Islet precursor cell (in vitro differentiated cells): Measurements from ENCODE around the gene TCAIM.
"Not testable (repeated sequence)": the region's sequence is repeated elsewhere in the genome, so short reads cannot be mapped to it uniquely, and the experiment has no call there.

Experiments used
- DNase-seq: peaks from one replicate; pipeline ENCODE4 v3.0.0-alpha.2; 2018

The TCAIM gene

GRCh38 chr3:44346590-44346989 is 8.0 kb downstream of the TCAIM start:
- not testable (repeated sequence) for DNase-seq

GRCh38 chr3:44348993-44349392 is 10.4 kb downstream of the TCAIM start:
- no peak for DNase-seq

DNA sequence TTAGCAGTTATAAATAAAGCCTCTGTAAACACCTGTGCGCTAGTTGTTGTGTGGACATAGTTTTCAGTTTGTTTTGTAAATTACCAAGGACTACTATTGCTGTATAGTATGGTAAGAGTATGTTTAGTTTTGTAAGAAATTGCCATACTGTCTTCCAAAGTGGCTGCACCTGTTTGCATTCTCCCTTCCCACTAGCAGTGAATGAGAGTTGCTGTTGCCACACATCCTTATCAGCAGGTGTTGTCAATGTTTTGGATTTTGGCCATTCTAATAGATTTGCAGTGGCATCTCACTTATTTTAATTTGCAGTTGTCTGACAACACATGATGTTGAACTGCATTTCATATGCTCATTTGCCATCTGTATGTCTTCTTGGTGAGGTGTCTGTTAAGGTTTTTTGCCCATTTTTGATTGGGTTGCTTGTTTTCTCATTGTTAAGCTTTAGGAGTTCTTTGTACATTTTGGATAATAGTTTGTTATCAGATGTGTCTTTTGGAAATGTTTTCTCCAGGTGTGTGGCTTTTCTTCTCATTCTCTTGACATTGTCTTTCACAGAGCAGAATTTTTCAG is 14.9 kb downstream of the TCAIM start:
- no peak for DNase-seq

- no peak for DNase-seq
These were observed 16.9 kb downstream of the TCAIM start for GRCh38 chr3:44355362-44356033.

GRCh38 chr3:44359146-44359751 is 20.7 kb downstream of the TCAIM start:
- peak; percentile 96 for DNase-seq

- DNase-seq: no peak
These were observed 25.0 kb downstream of the TCAIM start for GRCh38 chr3:44363591-44363990.

GRCh38 chr3:44365952-44366351 is 27.4 kb downstream of the TCAIM start:
- DNase-seq: no peak

DNA sequence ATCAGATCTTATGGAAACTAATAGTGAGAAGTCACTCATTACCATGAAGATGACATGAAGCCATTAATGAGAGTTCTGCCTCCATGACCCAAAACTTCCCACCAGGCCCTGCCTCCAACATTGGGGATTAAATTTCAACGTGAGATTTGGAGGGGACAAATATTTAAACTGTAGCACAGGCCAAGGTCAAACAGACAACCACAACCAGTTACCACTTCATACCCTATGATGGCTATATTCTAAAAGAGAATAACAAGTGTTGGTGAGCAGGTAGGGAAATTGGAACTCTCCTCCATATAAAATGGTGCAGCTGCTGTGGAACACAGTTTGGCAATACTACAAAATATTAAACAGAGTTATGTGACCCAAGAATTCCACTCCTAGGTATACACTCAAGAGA is 36.9 kb downstream of the TCAIM start:
- no peak for DNase-seq

DNA sequence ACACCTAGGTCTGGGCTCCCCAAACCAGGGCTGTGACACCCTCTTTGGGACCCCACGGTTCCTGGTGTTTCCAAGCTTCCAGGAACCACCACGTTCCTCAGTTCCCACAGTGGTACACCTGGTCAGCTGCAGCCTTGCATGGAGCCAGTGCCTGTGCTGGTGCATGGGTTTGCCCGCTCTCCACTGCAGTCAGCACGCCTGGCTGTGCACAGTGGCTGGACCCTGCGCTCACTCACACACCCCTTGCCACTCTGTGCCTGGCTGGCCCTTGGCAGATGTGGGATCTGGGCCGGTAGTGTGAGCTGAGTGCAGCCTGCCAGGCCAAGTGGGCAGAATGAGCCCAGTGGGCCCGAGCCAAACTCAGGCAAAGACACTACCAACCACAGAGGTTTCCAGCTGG is 48.8 kb downstream of the TCAIM start:
- no peak for DNase-seq

DNA sequence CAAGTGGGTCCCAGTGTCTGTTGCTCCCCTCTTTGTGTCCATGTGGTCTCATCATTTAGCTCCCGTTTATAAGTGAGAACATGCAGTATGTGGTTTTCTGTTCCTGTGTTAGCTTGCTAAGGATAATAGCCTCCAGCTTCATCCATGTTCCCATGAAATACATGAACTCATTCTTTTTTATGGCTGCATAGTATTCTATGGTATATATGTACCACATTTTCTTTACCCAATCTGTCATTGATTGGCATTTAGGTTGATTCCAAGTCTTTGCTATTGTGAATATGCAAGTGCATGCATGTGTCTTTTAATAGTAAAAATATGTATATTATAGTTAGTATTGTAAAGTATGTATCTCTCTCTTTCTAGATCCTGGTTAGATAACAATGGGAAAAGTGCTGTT is 53.9 kb downstream of the TCAIM start:
- no peak for DNase-seq

DNA sequence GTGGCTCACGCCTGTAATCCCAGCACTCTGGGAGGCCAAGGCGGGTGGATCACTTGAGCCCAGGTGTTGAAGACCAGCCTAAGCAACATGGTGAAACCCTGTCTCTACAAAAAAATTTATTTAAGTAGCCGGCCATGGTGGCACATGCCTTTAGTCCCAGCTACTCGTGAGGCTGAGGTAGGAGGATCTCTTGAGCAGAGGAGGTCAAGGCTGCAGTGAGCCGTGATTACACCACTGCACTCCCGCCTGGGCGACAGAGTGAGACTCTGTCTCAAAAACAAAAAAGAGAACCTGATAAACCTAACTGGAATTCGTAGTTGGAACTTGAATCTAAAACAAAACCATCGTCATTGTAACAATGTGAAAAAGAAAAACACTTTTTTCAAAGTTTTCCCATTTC is 57.1 kb downstream of the TCAIM start:
- DNase-seq: no peak

DNA sequence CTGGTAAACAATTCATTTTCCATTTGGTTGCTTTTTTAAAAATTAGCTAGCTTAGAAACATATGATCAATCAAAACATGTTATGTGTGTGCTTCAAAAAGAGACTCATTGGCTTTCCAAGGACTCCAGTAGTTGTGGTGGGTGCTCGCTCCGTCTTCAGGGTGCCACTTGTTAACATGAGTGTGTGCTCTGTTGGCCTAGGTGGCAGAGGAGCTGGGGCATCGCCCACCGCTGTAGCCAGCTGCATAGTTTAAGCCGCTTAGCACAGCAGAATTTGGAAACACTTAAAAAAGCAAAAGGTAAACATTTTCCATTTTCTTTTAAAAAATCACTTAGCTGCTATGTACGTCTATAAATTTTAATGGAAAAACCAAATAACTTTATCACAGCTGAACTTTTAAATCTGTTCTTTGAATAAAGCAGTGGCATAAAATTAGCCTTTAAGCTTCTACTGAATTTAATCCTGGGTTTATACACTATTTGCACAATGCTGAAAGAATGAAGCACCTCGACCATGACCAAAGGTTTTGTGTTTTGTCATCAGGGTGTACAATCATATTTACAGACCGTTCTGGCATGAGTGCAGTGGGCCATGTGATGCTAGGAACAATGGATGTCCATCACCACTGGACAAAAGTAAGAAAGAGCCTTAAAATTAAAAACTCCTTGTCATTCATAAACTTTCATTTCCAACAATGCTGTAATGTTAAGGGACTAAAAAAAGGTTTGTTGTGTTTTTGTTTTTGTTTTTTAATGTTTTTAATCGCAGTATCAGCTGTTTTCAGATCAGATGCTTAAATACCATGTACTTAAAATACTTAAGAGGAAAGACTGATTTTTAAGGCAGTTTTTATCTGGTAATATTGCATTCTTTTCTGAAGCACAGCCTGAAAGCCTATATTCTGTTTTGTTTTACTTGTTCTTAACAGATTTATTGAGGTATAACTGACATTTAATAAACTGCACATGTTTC is 57.9 kb downstream of the TCAIM start:
- DNase-seq: no peak

DNA sequence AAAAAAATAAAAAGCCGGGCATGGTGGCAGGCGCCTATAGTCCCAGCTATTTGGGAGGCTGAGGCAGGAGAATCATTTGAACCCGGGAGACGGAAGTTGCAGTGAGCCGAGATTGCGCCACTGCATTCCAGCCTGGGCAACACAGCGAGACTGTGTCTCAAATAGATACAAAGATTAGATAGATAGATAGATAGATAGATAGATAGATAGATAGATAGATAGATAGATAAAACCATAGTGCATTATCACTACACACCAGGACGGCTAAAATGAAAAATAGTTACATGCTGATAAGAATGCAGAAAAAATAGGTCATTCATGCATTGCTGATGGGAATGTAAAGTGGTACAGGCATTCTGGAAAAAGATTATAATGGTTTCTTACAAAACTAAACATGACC is 59.7 kb downstream of the TCAIM start:
- DNase-seq: not testable (repeated sequence)

GRCh38 chr3:44398853-44399252 is 60.3 kb downstream of the TCAIM start:
- DNase-seq: no peak

GRCh38 chr3:44400771-44401170 is 62.2 kb downstream of the TCAIM start:
- no peak for DNase-seq

DNA sequence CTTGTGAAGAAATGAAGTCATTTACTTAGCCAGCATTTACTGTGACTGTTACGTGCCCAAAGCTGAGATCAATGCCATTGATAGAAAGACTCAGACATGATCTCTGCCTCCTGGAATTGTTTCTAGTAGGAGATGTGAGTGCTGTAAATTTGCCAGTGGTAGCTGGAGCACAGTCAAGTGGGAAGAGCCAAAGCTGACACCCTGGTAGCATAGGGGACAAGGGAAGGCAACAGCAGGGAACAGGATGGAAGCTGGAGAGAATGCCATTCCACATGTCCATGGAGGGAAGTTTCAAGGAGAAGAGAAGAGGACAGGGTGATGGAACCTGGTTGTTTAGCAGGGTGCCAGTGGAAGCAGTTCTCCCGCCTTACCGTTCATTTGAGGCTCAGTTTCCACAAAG is 64.0 kb downstream of the TCAIM start:
- DNase-seq: no peak

DNA sequence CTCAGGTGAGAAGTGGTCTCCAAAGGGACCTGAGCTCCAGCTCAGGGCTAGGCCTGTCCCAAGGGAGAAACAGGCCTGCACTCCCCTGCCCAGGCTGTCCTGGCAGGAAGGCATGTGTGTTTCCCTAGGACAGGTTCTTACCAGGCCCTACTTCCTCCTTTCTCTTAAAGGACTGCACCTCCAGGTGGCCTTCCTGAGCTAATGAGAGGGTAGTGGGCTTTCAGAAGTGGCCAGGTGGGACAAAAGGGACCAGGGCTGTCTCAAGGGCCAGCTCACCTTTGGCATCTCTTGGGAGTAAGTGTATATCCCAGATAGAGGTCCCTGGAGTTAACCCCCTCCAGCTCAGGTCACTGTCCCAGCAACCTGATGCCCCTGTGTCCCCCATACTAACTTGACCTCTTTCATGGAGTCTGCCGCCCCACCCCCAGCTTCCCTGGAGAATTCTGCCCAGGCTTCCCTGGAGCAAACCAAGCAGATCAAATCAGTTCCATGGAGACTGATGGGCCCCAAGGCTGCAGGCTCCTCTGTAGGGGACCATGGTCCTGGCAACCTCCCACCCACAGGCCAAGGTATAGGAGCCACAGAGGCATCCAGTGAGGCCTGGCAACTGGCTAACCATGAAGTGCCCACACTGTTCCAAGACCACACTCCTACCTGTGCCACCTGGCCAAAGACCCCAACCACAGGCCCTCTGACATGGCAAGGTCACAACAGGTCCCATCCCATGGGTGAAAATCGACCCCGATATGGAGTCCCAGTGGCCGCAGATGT is 71.3 kb downstream of the TCAIM start:
- no peak for DNase-seq

DNA sequence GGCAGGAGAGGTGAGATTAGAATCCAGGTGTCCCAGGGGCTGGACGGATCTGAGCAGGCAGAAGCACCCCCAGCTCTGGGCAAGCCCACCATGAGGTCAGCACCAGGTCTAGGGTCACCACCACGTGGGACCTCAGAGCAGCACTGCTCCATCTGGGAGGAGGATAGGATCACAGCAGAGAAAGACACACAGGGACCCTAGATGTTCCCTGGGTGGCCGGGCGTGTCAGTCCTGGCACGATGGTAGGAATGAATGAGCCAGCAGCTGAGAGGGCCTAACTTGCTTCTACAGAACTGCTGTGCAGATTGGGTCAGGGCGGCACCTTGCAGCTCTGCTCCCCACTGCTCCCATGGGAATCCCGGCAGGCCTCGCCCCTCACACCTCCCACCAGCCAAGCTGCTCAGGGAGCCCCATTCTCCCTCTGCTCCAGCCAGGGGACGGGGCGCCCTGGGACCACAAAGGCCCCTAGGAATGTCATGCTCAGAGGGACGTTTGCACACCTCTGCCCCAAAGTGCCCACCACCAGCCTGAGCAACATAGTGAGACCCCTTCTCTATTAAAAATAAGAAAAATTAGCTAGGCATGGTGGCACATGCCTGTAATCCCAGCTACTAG is 72.6 kb downstream of the TCAIM start:
- no peak for DNase-seq

DNA sequence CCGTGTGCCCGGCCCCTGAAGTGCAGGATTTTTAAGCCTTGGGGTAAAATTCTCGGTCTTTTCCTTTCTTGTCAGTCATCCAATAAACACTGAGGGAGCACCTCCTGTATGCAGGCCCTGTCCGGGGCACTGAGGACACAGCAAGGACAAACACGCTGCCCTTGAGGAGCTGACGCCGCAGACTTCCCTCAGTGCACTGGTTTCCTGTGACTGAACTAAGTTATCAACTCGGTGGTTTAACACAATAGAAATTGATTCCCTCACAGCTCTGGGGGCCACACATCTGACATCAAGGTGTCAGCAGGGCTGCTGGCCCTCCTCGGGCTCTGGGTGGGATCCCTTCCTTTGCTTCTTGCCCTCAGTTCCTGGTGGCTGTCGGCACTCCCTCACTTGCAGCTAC is 73.8 kb downstream of the TCAIM start:
- peak; percentile 43 for DNase-seq

DNA sequence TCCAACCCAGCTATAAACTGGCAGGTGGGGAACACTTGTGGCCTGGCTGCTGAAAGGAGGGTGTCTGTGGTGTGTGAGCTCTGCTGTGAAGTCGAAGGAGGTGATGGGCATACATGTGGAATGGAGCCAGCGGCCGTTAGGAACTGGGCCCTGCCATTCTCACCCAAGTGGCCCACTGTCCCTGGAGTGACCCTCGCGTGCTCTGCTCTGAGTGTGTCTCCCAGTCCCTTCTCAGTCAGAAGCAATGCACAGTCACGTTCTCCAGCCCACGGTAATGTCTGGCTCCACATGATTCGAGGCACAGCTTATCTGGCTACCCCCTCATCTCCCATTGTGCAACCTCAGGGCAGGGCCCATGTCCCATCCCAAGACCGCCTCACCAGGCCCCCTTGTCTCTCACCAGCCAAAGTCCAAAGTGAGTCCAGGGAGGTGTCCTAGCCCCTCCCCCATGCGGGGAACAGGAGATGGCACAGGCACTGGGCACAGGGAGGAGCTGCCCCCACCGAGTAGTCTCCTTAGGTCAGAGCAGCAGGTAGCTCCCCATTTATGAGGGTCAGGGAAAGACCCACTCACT is 76.0 kb downstream of the TCAIM start:
- DNase-seq: peak; percentile 27

GRCh38 chr3:44415421-44415820 is 76.9 kb downstream of the TCAIM start:
- peak; percentile 48 for DNase-seq
